B cell (primary cell): Measurements from ENCODE around the gene BHLHA15. TPM values are rescaled to one million over a fixed set of nuclear protein-coding genes. Genes with fewer than 3 reads are reported as not detected.

Source experiments
- ATAC-seq: fragments of 200-7000 bp; cut with Tn5 transposase; one replicate; pipeline ENCODE4 v1.10.0; 2021; ENCODE audit warnings: low read depth, mild to moderate bottlenecking, moderate number of reproducible peaks, moderate library complexity
- CTCF ChIA-PET: fragments of 350-600 bp; sonication (Branson Sonifier 250); formaldehyde crosslinking; loops from one replicate; lab custom pipeline; 2021; ENCODE audit warnings: antibody characterized with exemption, inconsistent platforms; lab: Charles Lee
- POLR2A ChIA-PET: fragments of 350-600 bp; sonication (Branson Sonifier 250); formaldehyde crosslinking; loops from one replicate; lab custom pipeline; 2021; ENCODE audit warnings: antibody characterized with exemption; lab: Charles Lee
- DNase-seq: peaks from one replicate; pipeline ENCODE4 v3.0.0; 2013
- H2AFZ ChIP-seq: 2 replicates; pipeline ENCODE4 v1.6.1; 2012; ENCODE audit warnings: mild to moderate bottlenecking, low read depth, low read length; ENCODE audit not compliant: insufficient read depth, poor library complexity, severe bottlenecking
- H3K27ac ChIP-seq, 2 donors: 1 replicate in 1 of 2; 2 replicates in 1 of 2; pipeline ENCODE4 v1.5.1; 2012 to 2013; ENCODE audit warnings: low read length in 2 of 2, mild to moderate bottlenecking in 2 of 2, moderate library complexity in 1 of 2
- H3K27me3 ChIP-seq, 4 experiments: fragments of 200-600 bp in 1 of 4; sonication (generic) in 1 of 4; replicated peaks in 1 of 4; 1 replicate in 2 of 4; 2 replicates in 2 of 4; pipeline versions ENCODE4 v1.6.1 to v1.7.0; 2013 to 2016; ENCODE audit warnings: low read length in 3 of 4, mild to moderate bottlenecking in 2 of 4, mixed read lengths in 1 of 4, moderate library complexity in 1 of 4; ENCODE audit not compliant: insufficient read depth in 4 of 4, control insufficient read depth in 3 of 4; ENCODE audit errors: control extremely low read depth in 1 of 4
- H3K36me3 ChIP-seq, 2 experiments: replicated peaks in 1 of 2; 1 replicate in 1 of 2; 2 replicates in 1 of 2; pipeline versions ENCODE4 v1.6.1 to v1.7.1; 2013; ENCODE audit warnings: low read length in 1 of 2; ENCODE audit not compliant: insufficient read depth in 2 of 2, control insufficient read depth in 1 of 2; ENCODE audit errors: control extremely low read depth in 1 of 2, extremely low read depth in 1 of 2
- H3K4me1 ChIP-seq, 2 donors: fragments of 200-600 bp in 1 of 2; sonication (generic) in 1 of 2; 1 replicate in 1 of 2; 2 replicates in 1 of 2; pipeline versions ENCODE4 v1.5.1 to v1.6.1; 2013 to 2017; ENCODE audit warnings: low read length in 2 of 2; ENCODE audit not compliant: control insufficient read depth in 2 of 2, insufficient read depth in 2 of 2
- H3K4me2 ChIP-seq: replicated peaks from 2 replicates; pipeline ENCODE3; 2012; ENCODE audit warnings: mild to moderate bottlenecking, low read depth, low read length; ENCODE audit not compliant: poor library complexity, severe bottlenecking
- H3K4me3 ChIP-seq, 5 experiments: fragments of 200-600 bp in 1 of 5; sonication (generic) in 1 of 5; 1 replicate in 3 of 5; 2 replicates in 2 of 5; pipeline versions ENCODE4 v1.5.1 to v1.7.0; 2011 to 2016; ENCODE audit warnings: low read length in 4 of 5, mild to moderate bottlenecking in 4 of 5, low read depth in 2 of 5, control low read depth in 1 of 5, moderate library complexity in 1 of 5; ENCODE audit not compliant: insufficient read depth in 1 of 5; ENCODE audit errors: control extremely low read depth in 1 of 5, extremely low read depth in 1 of 5
- H3K79me2 ChIP-seq: fragments of 200-600 bp; sonication (generic); one replicate; pipeline ENCODE4 v1.6.0; 2016; ENCODE audit warnings: low read length; ENCODE audit not compliant: control insufficient read depth, insufficient read depth
- H3K9ac ChIP-seq: fragments of 200-600 bp; sonication (generic); 2 replicates; pipeline ENCODE4 v1.6.1; 2017; ENCODE audit warnings: mild to moderate bottlenecking, low read length, moderate library complexity
- H3K9me3 ChIP-seq, 3 donors: one replicate each; pipeline versions ENCODE4 v1.6.1 to v1.7.1; 2013; ENCODE audit warnings: low read length in 2 of 3; ENCODE audit not compliant: control insufficient read depth in 2 of 3, insufficient read depth in 1 of 3; ENCODE audit errors: control extremely low read depth in 1 of 3
- H4K20me1 ChIP-seq: 2 replicates; pipeline ENCODE4 v1.6.0; 2012; ENCODE audit warnings: mild to moderate bottlenecking, low read length; ENCODE audit not compliant: insufficient read depth, control insufficient read depth, poor library complexity, severe bottlenecking
- H3K27ac Mint-ChIP-seq: one replicate; pipeline ENCODE4 v1.8.0; 2021; ENCODE audit warnings: mixed read lengths
- H3K27me3 Mint-ChIP-seq: one replicate; pipeline ENCODE4 v1.8.0; 2021; ENCODE audit warnings: mixed read lengths
- H3K4me1 Mint-ChIP-seq: one replicate; pipeline ENCODE4 v1.8.0; 2021; ENCODE audit warnings: mixed read lengths
- H3K4me3 Mint-ChIP-seq: one replicate; pipeline ENCODE4 v1.8.0; 2021; ENCODE audit warnings: mixed read lengths
- H3K9me3 Mint-ChIP-seq: one replicate; pipeline ENCODE4 v1.8.0; 2022; ENCODE audit warnings: mixed read lengths; ENCODE audit not compliant: insufficient read depth
- EZH2 ChIP-seq: IDR thresholded peaks from 2 replicates; pipeline ENCODE4 v1.6.1; 2012; ENCODE audit warnings: borderline replicate concordance, low read depth, mild to moderate bottlenecking, moderate library complexity, low read length; ENCODE audit not compliant: insufficient read depth, poor library complexity, severe bottlenecking
- WGBS: methylation state at CpG from one replicate; pipeline ENCODE4 v1.1.5; 2013; ENCODE audit warnings: missing lambda C conversion rate; ENCODE audit not compliant: insufficient coverage; 5-methylcytosine and 5-hydroxymethylcytosine counted together
- intact Hi-C: fragments of 100-400 bp; cut with micrococcal nuclease; formaldehyde crosslinking; loops from one replicate; pipeline ENCODE4 v1.10.0; 2022
- polyA plus RNA-seq: library from polyadenylated mRNA; depleted of rRNA; stranded (reverse); fragments of >200 nt; gene quantifications from 2 replicates; pipeline ENCODE4 v1.2.3, GENCODE V29; 2012
- total RNA-seq, 2 donors: library from RNA; stranded (reverse); fragments of 120-200 nt in 1 of 2; gene quantifications; 1 replicate in 1 of 2; 2 replicates in 1 of 2; pipeline versions ENCODE4 v1.2.3 to v1.2.4, GENCODE V29; 2013 to 2022
- TF ChIP-seq, protein P1 (sequence below): fragments of 200-600 bp; IDR thresholded peaks from one replicate; pipeline ENCODE4 v1.8.0; 2022; ENCODE audit warnings: antibody characterized with exemption, mild to moderate bottlenecking

Gene BHLHA15
- total and polyA plus RNA-seq, 2 donors (not counting 1 experiment from before 2014, with no cell fraction given), result 0.74 to 2.2 TPM

DNA sequence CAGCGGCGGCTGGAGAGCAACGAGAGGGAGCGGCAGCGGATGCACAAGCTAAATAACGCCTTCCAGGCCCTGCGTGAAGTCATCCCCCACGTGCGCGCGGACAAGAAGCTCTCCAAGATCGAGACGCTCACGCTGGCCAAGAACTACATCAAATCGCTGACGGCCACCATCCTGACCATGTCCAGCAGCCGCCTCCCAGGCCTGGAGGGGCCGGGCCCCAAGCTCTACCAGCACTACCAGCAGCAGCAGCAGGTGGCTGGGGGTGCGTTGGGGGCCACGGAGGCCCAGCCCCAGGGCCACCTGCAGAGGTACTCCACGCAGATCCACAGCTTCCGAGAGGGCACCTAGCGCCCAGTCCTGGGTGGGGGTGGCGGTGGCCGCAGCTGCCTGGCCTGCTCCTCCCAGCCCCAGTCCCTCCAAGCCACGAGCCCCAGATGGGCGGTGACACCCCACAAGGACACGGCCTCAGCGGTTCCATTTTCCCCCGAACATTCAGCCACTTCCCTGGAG is 1.3 kb downstream of the BHLHA15 start:
- POLR2A ChIA-PET, result no interaction called here

DNA sequence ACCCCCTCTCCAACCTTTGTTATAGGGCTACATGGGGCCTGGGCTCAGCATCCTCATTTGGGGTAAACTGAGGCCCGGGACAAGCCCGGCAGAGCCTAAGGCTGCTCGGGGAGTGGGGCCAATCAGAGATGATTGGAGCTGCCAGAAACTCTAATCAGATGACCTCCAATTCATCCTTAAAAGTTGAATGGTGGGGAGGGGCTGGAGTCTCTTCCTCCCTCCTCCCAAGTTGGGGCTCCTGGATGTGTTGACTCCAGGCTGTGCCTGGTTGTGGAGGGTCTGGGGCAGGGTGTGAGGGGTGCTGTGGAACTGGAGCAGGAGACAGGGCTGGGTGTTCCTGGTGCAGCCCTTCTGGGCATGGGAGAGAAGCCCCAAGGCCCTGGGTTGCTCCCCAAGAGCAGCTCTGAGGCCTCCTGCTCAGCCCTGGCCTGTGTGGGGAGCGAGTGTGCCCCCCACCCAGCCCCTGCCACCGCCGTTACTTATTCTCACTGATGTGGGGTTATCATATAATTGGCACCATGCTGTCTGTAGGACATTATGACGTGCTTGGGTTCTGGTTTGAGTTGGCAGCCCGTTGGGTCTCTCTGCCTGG is 2.2 kb downstream of the BHLHA15 start:
- Histone ChIP-seq H3K36me3 (peaks cover 0 to 16% of the 10 kb centered on the region in 2 experiments), H3K27ac (no peak overlapping the region), H2AFZ (no peak overlapping the region), H4K20me1 (peaks cover 30% of the 10 kb centered on the region), H3K9ac (no peak overlapping the region), H3K79me2 (no peaks in the 10 kb centered on the region), H3K4me1 (peaks cover 18 to 22% of the 10 kb centered on the region in 2 donors), H3K4me2 (no peak overlapping the region), H3K27me3 (peaks cover 0 to 25% (median 8%) of the 10 kb centered on the region in 4 experiments), H3K4me3 (no peak overlapping the region), H3K9me3 (peaks cover 0 to 15% (median 0%) of the 10 kb centered on the region in 3 donors)
- peak overlapping the region; percentile 29 for H3K4me3 Mint-ChIP-seq
- ATAC-seq (no peak), DNase-seq (no peak)
- POLR2A ChIA-PET, result no interaction called here
- H3K27me3 Mint-ChIP-seq, result peaks cover 10% of the 10 kb centered on the region
- H3K9me3 Mint-ChIP-seq, result no peaks in the 10 kb centered on the region
- intact Hi-C loops, result no loop called here
- 96% methylated on average over 3 of the region's 8 CpGs for WGBS
- peaks cover 17% of the 10 kb centered on the region for H3K4me1 Mint-ChIP-seq
- CTCF ChIA-PET, result interaction anchor here (0.5 to 1.7 kb wide), 2 partner anchors 44 to 194 kb away, joined by 3 to 4 read pairs; no protein-coding TSS in a partner anchor
- TF ChIP-seq EZH2, result no peak
- TF ChIP-seq, protein P1, sequence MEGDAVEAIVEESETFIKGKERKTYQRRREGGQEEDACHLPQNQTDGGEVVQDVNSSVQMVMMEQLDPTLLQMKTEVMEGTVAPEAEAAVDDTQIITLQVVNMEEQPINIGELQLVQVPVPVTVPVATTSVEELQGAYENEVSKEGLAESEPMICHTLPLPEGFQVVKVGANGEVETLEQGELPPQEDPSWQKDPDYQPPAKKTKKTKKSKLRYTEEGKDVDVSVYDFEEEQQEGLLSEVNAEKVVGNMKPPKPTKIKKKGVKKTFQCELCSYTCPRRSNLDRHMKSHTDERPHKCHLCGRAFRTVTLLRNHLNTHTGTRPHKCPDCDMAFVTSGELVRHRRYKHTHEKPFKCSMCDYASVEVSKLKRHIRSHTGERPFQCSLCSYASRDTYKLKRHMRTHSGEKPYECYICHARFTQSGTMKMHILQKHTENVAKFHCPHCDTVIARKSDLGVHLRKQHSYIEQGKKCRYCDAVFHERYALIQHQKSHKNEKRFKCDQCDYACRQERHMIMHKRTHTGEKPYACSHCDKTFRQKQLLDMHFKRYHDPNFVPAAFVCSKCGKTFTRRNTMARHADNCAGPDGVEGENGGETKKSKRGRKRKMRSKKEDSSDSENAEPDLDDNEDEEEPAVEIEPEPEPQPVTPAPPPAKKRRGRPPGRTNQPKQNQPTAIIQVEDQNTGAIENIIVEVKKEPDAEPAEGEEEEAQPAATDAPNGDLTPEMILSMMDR, result no peak
- no peak overlapping the region for H3K27ac Mint-ChIP-seq

More for the DNA sequence above, 1.3 kb downstream of the BHLHA15 start:
- CTCF ChIA-PET, result interaction anchor here (0.8 to 1.7 kb wide), 2 partner anchors 10 to 44 kb away, joined by 3 to 4 read pairs; no protein-coding TSS in a partner anchor
- ATAC-seq (no peak), DNase-seq (no peak)
- TF ChIP-seq EZH2, result no peak
- H3K27me3 ChIP-seq, result peaks cover 0 to 25% (median 8%) of the 10 kb centered on the region in 4 experiments
- intact Hi-C loops, result no loop called here
- H4K20me1 ChIP-seq, result peaks cover 22% of the 10 kb centered on the region
- 94% methylated on average over 30 of the region's 30 CpGs for WGBS
- no peak overlapping the region for H3K4me3 ChIP-seq
- Mint-ChIP-seq H3K4me3 (peak overlapping the region; percentile 41), H3K4me1 (peaks cover 12% of the 10 kb centered on the region), H3K9me3 (no peaks in the 10 kb centered on the region), H3K27ac (no peak overlapping the region), H3K27me3 (peaks cover 7% of the 10 kb centered on the region)
- no peak overlapping the region for H3K9ac ChIP-seq
- peaks cover 0 to 15% (median 0%) of the 10 kb centered on the region in 3 donors for H3K9me3 ChIP-seq
- no peak overlapping the region for H3K4me2 ChIP-seq
- H3K79me2 ChIP-seq, result no peaks in the 10 kb centered on the region
- H3K27ac ChIP-seq, result no peak overlapping the region
- peaks cover 12 to 14% of the 10 kb centered on the region in 2 donors for H3K4me1 ChIP-seq
- H2AFZ ChIP-seq, result no peak overlapping the region
- peaks cover 0 to 11% of the 10 kb centered on the region in 2 experiments for H3K36me3 ChIP-seq
